Neural cell (in vitro differentiated cells): Measurements from ENCODE around the gene TIGD4.

Source experiments
- CTCF ChIP-seq: fragments of 450-650 bp; IDR thresholded peaks from 2 replicates; pipeline ENCODE4 v1.5.1; 2014; ENCODE audit warnings: antibody characterized with exemption, mild to moderate bottlenecking, moderate library complexity; ENCODE audit not compliant: poor library complexity, severe bottlenecking
- EP300 ChIP-seq: fragments of 450-650 bp; conservative IDR thresholded peaks from 2 replicates; pipeline ENCODE4 v1.6.1; 2014; ENCODE audit warnings: antibody characterized with exemption, mild to moderate bottlenecking, moderate library complexity; ENCODE audit not compliant: poor library complexity, severe bottlenecking
- POLR2AphosphoS5 ChIP-seq: IDR thresholded peaks from 2 replicates; pipeline ENCODE4 v1.6.1; 2012

GRCh38 chr4:152828122-152828521, 48.6 kb upstream of the TIGD4 start:
- TF ChIP-seq CTCF: no peak
- no peak for TF ChIP-seq POLR2AphosphoS5
- TF ChIP-seq EP300: no peak
